NCI-H2227 (cell line): ENCODE data around the gene BARX1.
A peak's percentile ranks its signal among the peaks of the same experiment; 100 is the strongest.
"Not testable (repeated sequence)": the region's sequence is repeated elsewhere in the genome, so short reads cannot be mapped to it uniquely, and the experiment has no call there.

ENCODE experiments used
- DNase-seq: peaks from one replicate; lab custom pipeline; 2025; ENCODE audit not compliant: unreplicated experiment; lab: John Stamatoyannopoulos, UW

The BARX1 gene

GRCh38 chr9:93952784-93953495 is 2.2 kb downstream of the BARX1 start:
- no peak for DNase-seq

GRCh38 chr9:93952119-93952783 is 2.9 kb downstream of the BARX1 start:
- DNase-seq: no peak

DNA sequence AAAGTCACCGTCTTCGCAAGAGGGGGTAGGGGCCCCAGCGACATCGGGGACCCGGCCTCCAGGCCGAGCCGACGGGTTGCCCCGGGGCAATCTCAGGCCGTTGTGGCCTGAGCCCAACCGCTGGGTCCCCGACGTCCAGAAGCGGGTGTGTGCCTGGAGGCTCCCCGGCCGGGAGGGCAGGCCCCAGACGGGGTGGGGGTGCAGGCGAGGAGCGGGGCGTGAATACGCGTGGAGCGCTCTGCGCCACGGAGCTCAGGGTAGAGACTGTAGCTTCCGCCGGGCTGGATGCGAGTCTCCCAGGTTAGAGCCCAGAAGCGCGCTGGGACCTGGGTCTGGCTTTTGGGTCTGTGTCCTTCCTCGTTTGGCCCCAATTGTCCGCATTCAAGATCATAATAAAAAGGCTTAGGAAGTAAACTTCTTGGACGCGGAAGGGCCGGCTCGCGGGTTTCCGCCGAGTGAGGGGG is 3.5 kb downstream of the BARX1 start:
- no peak for DNase-seq

DNA sequence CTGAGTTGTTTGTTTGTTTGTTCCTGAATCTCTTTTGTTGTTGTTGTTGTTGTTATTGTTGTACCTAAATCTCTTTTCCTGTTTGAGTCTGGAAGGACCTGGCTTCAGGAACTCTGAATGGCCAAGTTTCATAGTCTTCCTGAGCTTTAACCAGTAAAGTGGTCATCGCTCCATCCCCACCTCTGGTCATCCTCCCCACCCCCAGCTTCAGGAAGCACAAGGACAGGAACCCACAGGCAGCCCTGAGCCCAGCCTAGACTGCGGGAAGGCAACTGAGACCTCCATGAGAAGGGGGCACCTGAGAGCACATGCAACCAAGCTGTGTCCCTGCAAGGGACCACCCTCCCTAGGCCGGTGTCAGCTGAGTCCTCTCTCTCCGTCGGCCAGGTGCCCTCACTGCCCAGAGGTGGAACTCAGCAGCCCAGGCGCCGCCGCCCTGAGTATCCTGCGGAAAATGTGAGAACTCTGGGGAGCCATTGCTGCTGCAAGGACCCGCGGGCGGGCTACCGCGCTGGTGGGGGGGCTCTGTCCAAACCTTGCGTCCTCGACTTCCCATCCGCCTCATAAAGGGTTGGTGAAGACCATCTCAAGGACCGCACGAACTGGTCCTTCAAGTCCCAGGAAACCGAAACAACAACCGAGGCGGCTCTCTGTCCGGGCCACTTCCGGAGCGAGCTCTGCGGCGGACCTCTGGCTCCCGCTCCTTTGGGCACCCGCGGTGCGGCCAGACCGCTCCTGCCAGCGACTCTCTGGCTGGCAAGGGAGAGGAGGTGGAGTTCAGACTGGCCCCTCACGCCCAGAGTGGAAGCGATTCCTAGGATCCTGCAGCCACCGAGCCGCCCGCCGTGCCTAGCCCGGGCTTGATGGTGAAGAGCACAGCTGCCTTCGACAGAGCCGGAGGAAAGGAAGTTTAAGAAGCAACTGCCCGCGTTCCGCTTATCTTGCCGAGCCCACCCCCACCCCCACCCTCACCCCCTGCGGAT is 4.2 kb downstream of the BARX1 start:
- no peak for DNase-seq

DNA sequence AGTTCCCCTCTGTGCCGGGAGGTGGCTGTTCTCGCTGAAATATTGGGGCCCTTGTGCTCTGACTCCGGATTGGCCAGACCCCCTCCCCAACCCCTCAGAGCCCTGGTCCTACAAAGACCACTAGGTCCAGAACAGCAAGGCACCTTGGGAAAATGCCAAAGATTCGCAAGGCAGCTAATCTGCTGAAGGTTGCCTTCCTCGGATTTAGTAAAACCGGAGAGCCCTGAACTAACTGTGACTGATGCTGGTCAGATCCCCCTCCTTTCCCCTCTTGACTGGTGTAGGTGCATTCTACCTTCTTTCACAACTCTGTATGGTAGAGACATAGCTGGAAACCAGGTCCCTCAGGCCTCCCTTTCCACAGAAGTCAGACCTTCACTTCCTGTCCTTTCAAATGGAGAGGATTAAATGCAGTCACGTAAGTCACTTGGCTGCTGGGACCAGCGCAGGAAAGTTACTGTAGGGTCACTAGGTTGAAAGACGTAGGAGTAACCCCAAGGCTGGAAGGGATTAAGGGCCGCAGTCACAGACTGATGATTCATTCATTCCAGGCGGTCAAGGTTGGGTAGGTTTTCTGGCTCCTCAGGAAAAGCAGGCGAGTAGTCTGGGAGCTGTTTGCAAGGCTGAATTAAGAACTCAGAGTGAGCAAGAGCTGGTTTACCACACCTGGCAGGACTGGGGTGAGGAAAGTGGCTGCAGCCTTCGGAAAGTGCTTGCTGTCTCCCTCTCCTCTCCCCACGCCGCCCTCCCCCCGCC is 5.3 kb downstream of the BARX1 start:
- DNase-seq: no peak

- no peak for DNase-seq
Measured at GRCh38 chr9:93949073-93949693, 6.0 kb downstream of the BARX1 start.

DNA sequence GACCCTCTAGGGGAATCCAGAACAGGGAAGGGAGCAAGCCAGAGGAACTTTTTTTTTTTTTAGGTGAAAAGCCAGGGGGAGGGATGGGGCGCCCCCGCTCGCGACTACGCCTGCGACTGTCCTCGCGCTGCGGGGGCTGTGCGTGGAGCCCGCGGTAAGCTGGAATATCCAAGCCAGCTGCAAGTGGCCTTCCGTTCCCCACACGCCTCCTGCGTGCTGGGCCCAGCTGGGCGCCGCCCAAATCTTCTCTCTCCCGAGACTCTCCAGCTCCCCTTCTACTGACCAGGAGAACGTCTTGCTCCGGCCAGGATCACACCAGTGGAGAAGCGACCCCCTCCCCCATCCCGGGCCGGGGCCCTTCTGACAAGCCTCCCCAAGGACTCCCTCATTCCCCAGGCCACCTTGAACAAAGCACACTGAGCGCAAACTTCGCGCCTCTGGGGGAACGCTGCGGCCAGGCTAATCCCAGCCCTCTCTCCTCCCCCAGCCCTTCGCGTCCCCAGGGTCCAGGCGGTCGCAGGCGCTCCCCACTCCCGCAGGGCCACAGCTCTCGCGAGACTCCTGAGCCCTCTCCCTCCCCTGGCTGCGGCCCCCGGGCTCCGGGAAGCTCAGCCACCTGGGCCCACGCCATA is 6.6 kb downstream of the BARX1 start:
- DNase-seq: no peak

DNA sequence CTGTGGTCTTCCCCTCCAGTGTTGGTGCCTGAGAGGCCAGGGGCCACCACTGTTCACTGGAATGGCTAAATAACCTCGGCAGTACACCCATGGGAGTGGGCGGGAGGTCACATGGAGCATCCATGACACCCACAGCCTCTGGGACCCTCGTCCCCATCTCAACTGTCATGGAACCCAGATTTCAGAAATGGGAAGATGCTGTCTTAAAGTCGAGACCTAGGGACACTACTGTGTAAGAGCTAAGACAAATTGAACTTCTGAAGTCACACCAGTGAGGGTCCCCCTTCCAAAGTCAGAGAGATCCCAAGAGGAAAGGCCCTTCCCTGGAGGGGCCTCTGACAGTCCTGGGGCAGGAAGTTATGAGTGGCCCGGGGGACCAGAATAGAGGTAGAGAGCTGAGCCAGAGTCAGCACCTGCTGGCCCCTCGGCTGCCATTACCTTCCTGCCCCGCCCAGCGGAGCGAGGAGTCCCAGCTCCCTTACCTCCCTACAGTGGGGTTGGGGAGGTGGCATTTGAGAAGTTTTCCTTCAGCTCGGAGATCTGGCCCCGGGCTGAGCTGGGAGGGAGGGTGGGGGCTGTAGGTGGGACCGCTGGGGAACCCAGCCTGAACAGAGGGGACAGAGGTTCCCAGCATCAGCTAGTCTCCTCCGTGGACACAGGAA is 7.6 kb downstream of the BARX1 start:
- no peak for DNase-seq

- DNase-seq: no peak
Measured at GRCh38 chr9:93946338-93946712, 8.8 kb downstream of the BARX1 start.

DNA sequence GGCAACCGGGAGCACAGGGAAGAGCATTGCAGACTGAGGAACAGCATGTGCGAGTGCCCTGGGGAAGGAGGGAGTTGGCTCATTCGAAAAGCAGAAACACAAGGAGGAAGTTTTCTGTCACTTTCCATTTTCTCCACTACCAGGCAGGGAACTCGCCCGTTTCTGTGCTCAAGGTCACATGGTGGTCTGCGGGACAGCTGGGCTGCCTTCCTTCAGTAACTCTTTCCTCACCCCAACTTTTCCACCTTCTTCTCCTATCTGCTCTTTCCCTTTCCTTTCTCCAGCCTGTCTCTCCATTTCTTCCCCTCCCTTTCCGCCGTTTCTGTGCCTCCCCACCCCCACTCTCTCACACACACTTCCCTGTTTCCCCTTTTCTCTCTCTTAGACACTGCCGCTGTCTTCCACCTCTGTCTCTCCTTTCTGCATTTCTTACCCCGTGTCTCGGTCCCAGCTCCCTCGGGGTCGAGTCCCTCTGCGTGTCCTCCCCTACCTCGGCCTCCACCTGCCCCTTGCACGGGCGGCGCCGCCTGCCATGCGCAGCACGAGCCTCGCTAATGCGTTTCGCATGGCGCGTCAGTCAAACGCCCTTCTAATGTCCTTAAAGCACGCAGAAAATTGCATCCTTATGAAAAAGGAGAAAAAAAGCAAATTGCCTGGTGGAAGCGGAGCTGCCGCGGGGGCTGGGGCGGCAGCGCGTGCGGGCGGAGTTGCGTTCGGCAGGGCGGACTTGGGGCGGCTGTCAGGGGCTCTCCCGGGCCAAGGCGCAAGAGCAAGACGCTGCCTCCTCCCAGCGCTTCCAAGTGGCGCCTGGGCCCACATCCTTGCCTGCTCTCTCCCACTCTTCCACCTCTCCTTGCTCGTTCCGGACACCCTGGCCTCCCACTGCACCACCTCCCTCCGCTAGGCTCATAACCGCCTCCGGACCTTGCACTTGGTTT is 9.5 kb downstream of the BARX1 start:
- peak; percentile 29 for DNase-seq

DNA sequence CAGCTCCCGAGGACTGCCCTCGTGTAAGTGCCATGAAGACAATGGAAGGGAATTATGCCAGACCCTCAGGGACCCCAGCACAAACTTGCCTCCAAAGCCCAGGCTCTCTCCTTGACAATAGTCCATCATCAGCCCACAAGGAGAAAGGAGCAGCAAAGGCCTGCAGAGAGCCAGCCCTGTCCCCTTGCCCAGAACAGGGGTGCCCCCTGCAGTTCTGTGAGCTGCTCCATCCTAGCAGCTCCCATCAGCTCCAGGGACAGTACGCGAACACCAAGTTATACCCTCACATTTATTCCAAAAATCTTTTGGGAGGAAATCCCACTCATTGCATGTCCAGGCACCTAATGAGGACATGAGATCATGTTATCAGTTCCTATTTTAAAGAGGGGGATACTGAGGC is 11.1 kb downstream of the BARX1 start:
- no peak for DNase-seq

DNA sequence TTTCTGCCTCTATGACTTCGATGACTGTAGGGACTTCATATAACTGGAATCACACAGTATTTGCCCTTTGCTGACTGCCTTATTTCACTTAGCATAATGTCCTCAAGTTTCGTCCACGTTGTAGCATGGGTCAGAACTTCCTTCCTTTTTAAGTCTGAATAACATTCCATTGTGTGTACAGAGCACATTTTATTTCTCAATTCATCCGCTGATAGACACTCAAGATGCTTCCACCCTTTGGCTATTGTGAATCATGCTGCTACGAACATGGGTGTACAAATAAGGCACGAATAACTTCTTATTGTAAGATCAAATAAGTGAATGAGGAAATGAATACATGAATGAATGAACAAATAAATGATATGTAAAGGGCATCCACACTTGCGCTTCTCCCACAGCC is 13.0 kb downstream of the BARX1 start:
- no peak for DNase-seq

DNA sequence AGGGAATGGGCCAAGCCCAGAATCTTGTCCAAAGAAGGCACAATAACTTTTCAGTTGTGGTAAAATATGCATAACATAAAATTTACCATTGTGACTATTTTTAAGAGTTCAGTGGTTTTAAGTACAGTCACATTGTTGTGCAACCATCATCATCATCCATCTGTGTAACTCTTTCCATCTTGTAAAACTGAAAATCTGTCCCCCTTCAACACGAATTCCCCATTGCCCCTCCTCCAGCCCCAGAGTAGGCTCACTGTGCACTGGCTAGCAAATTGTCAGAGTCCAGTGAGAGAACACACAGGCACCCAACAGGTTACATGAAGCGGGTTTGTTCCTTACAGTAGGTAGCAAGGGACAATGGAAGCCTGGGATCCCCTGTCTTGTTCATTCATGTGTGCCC is 13.7 kb downstream of the BARX1 start:
- DNase-seq: no peak

DNA sequence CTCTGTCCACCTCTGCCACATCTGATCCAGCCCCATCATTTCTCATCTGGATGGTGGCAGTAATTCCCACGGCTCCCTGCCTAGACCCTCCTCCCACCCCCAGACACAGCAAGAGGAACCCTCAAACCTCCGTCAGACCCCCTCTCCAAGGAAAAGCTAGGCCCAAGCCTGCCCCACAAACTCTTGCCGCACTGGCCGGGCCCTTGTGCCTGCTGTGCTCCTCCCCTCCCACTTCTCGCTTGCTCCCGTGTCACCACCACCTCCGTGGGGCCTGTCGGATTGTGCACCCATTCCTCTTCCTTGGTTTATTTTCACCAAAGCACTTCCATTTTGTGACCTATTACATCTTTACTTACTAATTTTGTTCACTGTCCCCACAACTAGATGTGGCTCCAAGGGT is 14.2 kb downstream of the BARX1 start:
- no peak for DNase-seq

DNA sequence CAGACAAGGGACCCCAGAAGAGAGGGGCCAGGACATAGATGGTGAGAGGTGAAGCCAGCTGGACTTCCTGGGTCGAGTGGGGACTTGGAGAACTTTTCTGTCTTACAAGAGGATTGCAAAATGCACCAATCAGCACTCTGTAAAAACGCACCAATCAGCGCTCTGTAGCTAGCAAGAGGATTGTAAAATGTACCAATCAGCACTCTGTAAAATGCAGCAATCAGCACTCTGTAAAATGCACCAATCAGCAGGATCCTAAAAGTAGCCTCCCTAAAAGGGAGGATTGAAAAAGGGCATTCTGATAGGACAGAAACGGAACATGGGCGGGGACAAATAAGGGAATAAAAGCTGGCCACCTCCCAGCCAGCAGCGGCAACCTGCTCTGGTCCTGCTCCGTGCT is 15.6 kb downstream of the BARX1 start:
- not testable (repeated sequence) for DNase-seq

DNA sequence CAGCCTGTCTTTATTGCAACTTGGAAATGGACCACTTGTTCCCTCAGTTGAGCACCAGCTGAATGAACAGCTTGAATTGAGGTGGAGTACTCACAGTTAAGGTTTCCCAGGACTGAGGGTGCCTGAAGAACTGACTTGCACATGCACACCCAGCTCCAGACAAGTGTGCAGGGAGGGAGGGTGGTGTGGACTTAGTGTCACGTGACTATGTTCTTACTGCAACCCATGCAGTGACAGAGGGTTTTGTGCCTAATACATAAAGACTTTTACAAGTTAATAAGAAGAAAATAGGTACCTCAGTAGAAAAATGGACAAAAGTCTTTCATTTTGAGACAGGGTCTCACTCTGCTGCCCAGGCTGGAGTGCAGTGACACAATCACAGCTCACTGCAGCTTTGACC is 18.0 kb downstream of the BARX1 start:
- DNase-seq: no peak

- DNase-seq: no peak
Measured at GRCh38 chr9:93931905-93932304, 23.2 kb downstream of the BARX1 start.

DNA sequence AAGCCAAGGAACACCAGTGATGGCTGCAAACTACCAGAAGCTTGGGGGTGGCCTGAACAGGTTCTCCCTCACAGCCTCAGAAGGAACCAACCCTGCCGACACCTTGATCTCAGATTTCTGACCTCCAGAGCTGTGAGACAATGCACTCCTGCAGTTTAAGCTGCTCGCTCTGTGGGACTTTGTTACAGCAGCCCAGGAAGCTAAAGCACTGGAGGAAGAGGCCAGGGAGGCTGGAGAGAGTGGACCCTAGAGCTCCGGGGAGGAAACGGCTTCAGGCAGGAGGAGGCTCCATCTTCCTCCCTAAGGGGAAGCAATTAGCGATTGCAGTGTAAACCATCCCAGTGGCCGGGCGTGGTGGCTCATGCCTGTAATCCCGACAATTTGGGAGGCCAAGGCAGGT is 25.1 kb downstream of the BARX1 start:
- DNase-seq: no peak
